Vagina (tissue), 2 donors: ENCODE data around the gene AIG1. TPM values are rescaled to one million over a fixed set of nuclear protein-coding genes. Genes with fewer than 3 reads are reported as not detected.

Experiments used
- DNase-seq, 2 donors: peaks; one replicate each; pipeline ENCODE4 v3.0.0-alpha.2; 2017; ENCODE audit errors: extremely low spot score in 2 of 2
- H3K27ac ChIP-seq: fragments of 200-600 bp; sonication (generic); one replicate; pipeline ENCODE4 v1.5.1; 2019
- H3K27me3 ChIP-seq: fragments of 200-600 bp; sonication (generic); one replicate; pipeline ENCODE4 v1.5.1; 2019
- H3K36me3 ChIP-seq, 2 donors: fragments of 200-600 bp; sonication (generic); one replicate each; pipeline ENCODE4 v1.5.1; 2017 to 2019
- H3K4me1 ChIP-seq: fragments of 200-600 bp; sonication (generic); one replicate; pipeline ENCODE4 v1.5.1; 2019
- H3K4me3 ChIP-seq, 2 donors: fragments of 200-600 bp; sonication (generic); 1 replicate in 1 of 2; 2 replicates in 1 of 2; pipeline ENCODE4 v1.5.1; 2016 to 2019
- H3K9me3 ChIP-seq: fragments of 200-600 bp; sonication (generic); one replicate; pipeline ENCODE4 v1.5.1; 2019
- CTCF ChIP-seq, 3 experiments: fragments of 450-650 bp in 2 of 3; fragments of 200-600 bp in 1 of 3; sonication (generic) in 1 of 3; IDR thresholded peaks; one replicate each; pipeline ENCODE4 v1.5.1; 2017 to 2019; ENCODE audit warnings: antibody characterized with exemption in 3 of 3, mild to moderate bottlenecking in 2 of 3, moderate library complexity in 2 of 3
- POLR2A ChIP-seq, 2 donors: fragments of 450-650 bp; IDR thresholded peaks; one replicate each; pipeline ENCODE4 v1.6.1; 2017; ENCODE audit warnings: antibody characterized with exemption in 2 of 2, mild to moderate bottlenecking in 2 of 2, moderate library complexity in 2 of 2
- POLR2AphosphoS5 ChIP-seq, 2 donors: sonication (generic); formaldehyde crosslinking; IDR thresholded peaks; one replicate each; pipeline ENCODE4 v1.9.0; 2017; ENCODE audit warnings: antibody characterized with exemption in 2 of 2, mild to moderate bottlenecking in 2 of 2, low read depth in 1 of 2; ENCODE audit not compliant: insufficient read depth in 1 of 2
- intact Hi-C: fragments of 100-400 bp; cut with DNase I; formaldehyde crosslinking; loops from one replicate; pipeline ENCODE4 v1.15.1; 2023
- total RNA-seq: library from RNA; depleted of rRNA; stranded (reverse); fragments of >200 nt; gene quantifications from one replicate; pipeline ENCODE4 v1.2.3, GENCODE V29; 2016

The AIG1 gene
- total RNA-seq, 1 donor from 2014 or later: 22.3 TPM

- Histone ChIP-seq H3K4me1 (no peaks in the 10 kb centered on the region), H3K27ac (no peak overlapping the region), H3K27me3 (no peaks in the 10 kb centered on the region), H3K9me3 (no peaks in the 10 kb centered on the region), H3K4me3 (no peak overlapping the region), H3K36me3 (no peaks in the 10 kb centered on the region)
- no peak for DNase-seq
- TF ChIP-seq POLR2AphosphoS5 (IDR thresholded peaks at IDR 0.05; ENCODE audit: insufficient read depth in 1 of 2, low read depth in 1 of 2) (no peak), POLR2A (IDR thresholded peaks at IDR 0.05) (no peak), CTCF (IDR thresholded peaks at IDR 0.05) (no peak)
- intact Hi-C loops: no loop called here
These were observed 198.3 kb downstream of the AIG1 start for GRCh38 chr6:143258945-143259344.

- intact Hi-C loops: no loop called here
- no peak for DNase-seq
- H3K36me3 ChIP-seq: no peaks in the 10 kb centered on the region
These were observed 200.2 kb downstream of the AIG1 start for GRCh38 chr6:143260857-143261256.

GRCh38 chr6:143261899-143262436, 201.3 kb downstream of the AIG1 start:
- intact Hi-C loops: no loop called here

More at GRCh38 chr6:143260857-143261256, 200.2 kb downstream of the AIG1 start:
- no peaks in the 10 kb centered on the region for H3K27me3 ChIP-seq
- no peak overlapping the region for H3K27ac ChIP-seq
- no peaks in the 10 kb centered on the region for H3K4me1 ChIP-seq
- H3K9me3 ChIP-seq: no peaks in the 10 kb centered on the region
- H3K4me3 ChIP-seq: no peak overlapping the region
- no peak for TF ChIP-seq POLR2A (IDR thresholded peaks at IDR 0.05)
- no peak for TF ChIP-seq POLR2AphosphoS5 (IDR thresholded peaks at IDR 0.05; ENCODE audit: insufficient read depth in 1 of 2, low read depth in 1 of 2)
- no peak for TF ChIP-seq CTCF (IDR thresholded peaks at IDR 0.05)

GRCh38 chr6:143262859-143263258, 202.2 kb downstream of the AIG1 start:
- DNase-seq: no peak
- intact Hi-C loops: no loop called here
- Histone ChIP-seq H3K9me3 (no peaks in the 10 kb centered on the region), H3K4me1 (no peaks in the 10 kb centered on the region), H3K36me3 (no peaks in the 10 kb centered on the region), H3K27ac (no peak overlapping the region), H3K4me3 (no peak overlapping the region), H3K27me3 (no peaks in the 10 kb centered on the region)
- TF ChIP-seq CTCF (IDR thresholded peaks at IDR 0.05) (no peak), POLR2A (IDR thresholded peaks at IDR 0.05) (no peak), POLR2AphosphoS5 (IDR thresholded peaks at IDR 0.05; ENCODE audit: insufficient read depth in 1 of 2, low read depth in 1 of 2) (no peak)

More at GRCh38 chr6:143261899-143262436, 201.3 kb downstream of the AIG1 start:
- Histone ChIP-seq H3K27me3 (no peaks in the 10 kb centered on the region), H3K27ac (no peak overlapping the region), H3K36me3 (no peaks in the 10 kb centered on the region), H3K4me1 (no peaks in the 10 kb centered on the region), H3K4me3 (no peak overlapping the region), H3K9me3 (no peaks in the 10 kb centered on the region)
- DNase-seq: no peak
- TF ChIP-seq CTCF (IDR thresholded peaks at IDR 0.05) (no peak), POLR2AphosphoS5 (IDR thresholded peaks at IDR 0.05; ENCODE audit: insufficient read depth in 1 of 2, low read depth in 1 of 2) (no peak), POLR2A (IDR thresholded peaks at IDR 0.05) (no peak)

- no peaks in the 10 kb centered on the region for H3K27me3 ChIP-seq
- no peaks in the 10 kb centered on the region for H3K9me3 ChIP-seq
- no peak for DNase-seq
- no peak overlapping the region for H3K4me3 ChIP-seq
- no peaks in the 10 kb centered on the region for H3K36me3 ChIP-seq
- no peak overlapping the region for H3K27ac ChIP-seq
- H3K4me1 ChIP-seq: no peaks in the 10 kb centered on the region
- TF ChIP-seq POLR2AphosphoS5 (IDR thresholded peaks at IDR 0.05; ENCODE audit: insufficient read depth in 1 of 2, low read depth in 1 of 2) (no peak), POLR2A (IDR thresholded peaks at IDR 0.05) (no peak), CTCF (IDR thresholded peaks at IDR 0.05) (no peak)
- intact Hi-C loops: no loop called here
These were observed 203.7 kb downstream of the AIG1 start for GRCh38 chr6:143264379-143264778.
